Neural cell (in vitro differentiated cells): ENCODE results near the gene ICE1. TPM values are rescaled to one million over a fixed set of nuclear protein-coding genes. Genes with fewer than 3 reads are reported as not detected.
A peak's percentile ranks its signal among the peaks of the same experiment; 100 is the strongest.

ENCODE experiments used
- H2AFZ ChIP-seq: fragments of 200-600, 300-800 bp; sonication (generic), shearing (Covaris generic); 2 replicates; pipeline ENCODE4 v1.6.0; 2014; ENCODE audit warnings: low read depth, mild to moderate bottlenecking, antibody characterized with exemption, low read length, moderate library complexity
- H3F3A ChIP-seq: fragments of 200-600 bp; shearing (Covaris generic); 2 replicates; pipeline ENCODE4 v1.6.1; 2016; ENCODE audit warnings: mild to moderate bottlenecking, moderate library complexity, mixed read lengths, antibody characterized with exemption, low read length; ENCODE audit not compliant: insufficient read depth, poor library complexity, severe bottlenecking
- H3K27ac ChIP-seq: fragments of 200-600, 300-800 bp; sonication (generic), shearing (Covaris generic); 2 replicates; pipeline ENCODE4 v1.5.1; 2014; ENCODE audit warnings: mild to moderate bottlenecking, low read length, moderate library complexity
- H3K27me3 ChIP-seq: fragments of 300-800, 200-600 bp; sonication (generic), shearing (Covaris generic); 2 replicates; pipeline ENCODE4 v1.6.0; 2014; ENCODE audit warnings: mild to moderate bottlenecking, low read depth, low read length, moderate library complexity; ENCODE audit not compliant: insufficient read depth
- H3K36me3 ChIP-seq: fragments of 300-800, 200-600 bp; sonication (generic), shearing (Covaris generic); 2 replicates; pipeline ENCODE4 v1.5.1; 2014; ENCODE audit warnings: mild to moderate bottlenecking, antibody characterized with exemption, low read length, moderate library complexity; ENCODE audit not compliant: insufficient read depth
- H3K4me2 ChIP-seq: fragments of 300-800, 200-600 bp; sonication (generic), shearing (Covaris generic); 2 replicates; pipeline ENCODE4 v1.6.0; 2014; ENCODE audit warnings: mild to moderate bottlenecking, low read length
- H3K4me3 ChIP-seq: fragments of 300-800, 200-600 bp; sonication (generic), shearing (Covaris generic); 2 replicates; pipeline ENCODE4 v1.5.1; 2014; ENCODE audit warnings: mild to moderate bottlenecking, low read length, moderate library complexity
- H3K79me2 ChIP-seq: fragments of 200-600 bp; shearing (Covaris generic); replicated peaks from 2 replicates; pipeline ENCODE4 v1.6.0; 2014; ENCODE audit warnings: mild to moderate bottlenecking, low read length, moderate library complexity; ENCODE audit not compliant: insufficient read depth
- H3K9ac ChIP-seq: fragments of 300-800, 200-600 bp; sonication (generic), shearing (Covaris generic); 2 replicates; pipeline ENCODE4 v1.6.1; 2016; ENCODE audit warnings: mild to moderate bottlenecking, low read length, mixed read lengths
- H3K9me2 ChIP-seq: fragments of 200-600 bp; shearing (Covaris generic); 2 replicates; pipeline ENCODE4 v1.6.1; 2016; ENCODE audit warnings: mild to moderate bottlenecking, low read length, mixed read lengths; ENCODE audit not compliant: insufficient read depth
- H3K9me3 ChIP-seq: fragments of 200-600, 300-800 bp; sonication (generic), shearing (Covaris generic); 2 replicates; pipeline ENCODE4 v1.6.1; 2016; ENCODE audit warnings: mild to moderate bottlenecking, mixed run types, low read length, moderate library complexity, mixed read lengths
- H4K20me1 ChIP-seq: fragments of 200-600 bp; shearing (Covaris generic); 2 replicates; pipeline ENCODE4 v1.6.1; 2016; ENCODE audit warnings: mild to moderate bottlenecking, mixed run types; ENCODE audit not compliant: insufficient read depth
- EP300 ChIP-seq: fragments of 450-650 bp; conservative IDR thresholded peaks from 2 replicates; pipeline ENCODE4 v1.6.1; 2014; ENCODE audit warnings: antibody characterized with exemption, mild to moderate bottlenecking, moderate library complexity; ENCODE audit not compliant: poor library complexity, severe bottlenecking
- EZH2 ChIP-seq: fragments of 200-600, 300-800 bp; shearing (Covaris generic), sonication (generic); IDR thresholded peaks from 2 replicates; pipeline ENCODE4 v1.6.1; 2014; ENCODE audit warnings: antibody characterized with exemption, low read length, borderline replicate concordance, mild to moderate bottlenecking; ENCODE audit not compliant: insufficient read depth, poor library complexity, severe bottlenecking
- MXI1 ChIP-seq: fragments of 450-650 bp; conservative IDR thresholded peaks from 2 replicates; pipeline ENCODE4 v1.6.1; 2014; ENCODE audit warnings: antibody characterized with exemption, mild to moderate bottlenecking; ENCODE audit not compliant: poor library complexity, severe bottlenecking
- POLR2AphosphoS5 ChIP-seq: IDR thresholded peaks from 2 replicates; pipeline ENCODE4 v1.6.1; 2012
- RAD21 ChIP-seq: fragments of 450-650 bp; conservative IDR thresholded peaks from 2 replicates; pipeline ENCODE4 v1.6.1; 2014; ENCODE audit warnings: antibody characterized with exemption, mild to moderate bottlenecking, moderate library complexity
- REST ChIP-seq: IDR thresholded peaks from 2 replicates; pipeline ENCODE4 v1.6.1; 2012; ENCODE audit warnings: borderline replicate concordance
- SMC3 ChIP-seq: fragments of 450-650 bp; conservative IDR thresholded peaks from 2 replicates; pipeline ENCODE4 v1.6.1; 2014; ENCODE audit warnings: antibody characterized with exemption, mild to moderate bottlenecking, moderate library complexity; ENCODE audit not compliant: poor library complexity
- TAF1 ChIP-seq: IDR thresholded peaks from 2 replicates; pipeline ENCODE4 v1.6.1; 2012; ENCODE audit warnings: low read depth
- polyA plus RNA-seq: library from polyadenylated mRNA; depleted of rRNA; stranded (reverse); fragments of >200 nt; gene quantifications from 2 replicates; pipeline ENCODE4 v1.2.3, GENCODE V29; 2014
- TF ChIP-seq, protein P1 (sequence below): fragments of 450-650 bp; IDR thresholded peaks from 2 replicates; pipeline ENCODE4 v1.5.1; 2014; ENCODE audit warnings: antibody characterized with exemption, mild to moderate bottlenecking, moderate library complexity; ENCODE audit not compliant: poor library complexity, severe bottlenecking

ICE1 gene
- polyA plus RNA-seq, 1 donor from 2014 or later = 22.1 TPM

GRCh38 chr5:5424736-5425135 is 2.3 kb downstream of the ICE1 start:
- TF ChIP-seq EP300 (no peak), SMC3 (no peak), MXI1 (no peak), POLR2AphosphoS5 (no peak), EZH2 (no peak), TAF1 (no peak), RAD21 (no peak), REST (no peak)
- TF ChIP-seq, protein P1, sequence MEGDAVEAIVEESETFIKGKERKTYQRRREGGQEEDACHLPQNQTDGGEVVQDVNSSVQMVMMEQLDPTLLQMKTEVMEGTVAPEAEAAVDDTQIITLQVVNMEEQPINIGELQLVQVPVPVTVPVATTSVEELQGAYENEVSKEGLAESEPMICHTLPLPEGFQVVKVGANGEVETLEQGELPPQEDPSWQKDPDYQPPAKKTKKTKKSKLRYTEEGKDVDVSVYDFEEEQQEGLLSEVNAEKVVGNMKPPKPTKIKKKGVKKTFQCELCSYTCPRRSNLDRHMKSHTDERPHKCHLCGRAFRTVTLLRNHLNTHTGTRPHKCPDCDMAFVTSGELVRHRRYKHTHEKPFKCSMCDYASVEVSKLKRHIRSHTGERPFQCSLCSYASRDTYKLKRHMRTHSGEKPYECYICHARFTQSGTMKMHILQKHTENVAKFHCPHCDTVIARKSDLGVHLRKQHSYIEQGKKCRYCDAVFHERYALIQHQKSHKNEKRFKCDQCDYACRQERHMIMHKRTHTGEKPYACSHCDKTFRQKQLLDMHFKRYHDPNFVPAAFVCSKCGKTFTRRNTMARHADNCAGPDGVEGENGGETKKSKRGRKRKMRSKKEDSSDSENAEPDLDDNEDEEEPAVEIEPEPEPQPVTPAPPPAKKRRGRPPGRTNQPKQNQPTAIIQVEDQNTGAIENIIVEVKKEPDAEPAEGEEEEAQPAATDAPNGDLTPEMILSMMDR = no peak
- H3K4me2 ChIP-seq = peak overlapping the region; percentile 94
- no peak overlapping the region for H3K27ac ChIP-seq
- H3K9ac ChIP-seq = no peak overlapping the region
- no peaks in the 10 kb centered on the region for H3F3A ChIP-seq
- no peaks in the 10 kb centered on the region for H3K27me3 ChIP-seq
- no peaks in the 10 kb centered on the region for H3K9me3 ChIP-seq
- peaks cover 63% of the 10 kb centered on the region for H3K79me2 ChIP-seq
- H3K9me2 ChIP-seq = no peaks in the 10 kb centered on the region
- peak overlapping the region; percentile 88 for H3K4me3 ChIP-seq
- H3K36me3 ChIP-seq = no peaks in the 10 kb centered on the region
- peaks cover 3% of the 10 kb centered on the region for H4K20me1 ChIP-seq
- H2AFZ ChIP-seq = no peak overlapping the region

- Histone ChIP-seq H3K27me3 (no peaks in the 10 kb centered on the region), H4K20me1 (peaks cover 3% of the 10 kb centered on the region), H3K36me3 (no peaks in the 10 kb centered on the region), H3K9me2 (no peaks in the 10 kb centered on the region), H3F3A (no peaks in the 10 kb centered on the region), H3K4me2 (no peak overlapping the region), H2AFZ (no peak overlapping the region), H3K27ac (no peak overlapping the region), H3K9ac (no peak overlapping the region), H3K4me3 (no peak overlapping the region), H3K79me2 (peaks cover 81% of the 10 kb centered on the region), H3K9me3 (no peaks in the 10 kb centered on the region)
- TF ChIP-seq POLR2AphosphoS5 (no peak), TAF1 (no peak), EZH2 (no peak), MXI1 (no peak), EP300 (no peak), REST (no peak), RAD21 (no peak), SMC3 (no peak)
- TF ChIP-seq, protein P1 = no peak
Measured at GRCh38 chr5:5430136-5430535, 7.7 kb downstream of the ICE1 start.
